ENCODE results near the gene ADCY5.

- no peak for TF ChIP-seq CTCF (IDR thresholded peaks at IDR 0.05 in 8 of 11, conservative IDR thresholded peaks at IDR 0.05 in 3 of 11)
- no peak for TF ChIP-seq POLR2A (IDR thresholded peaks at IDR 0.05)
Measured at GRCh38 chr3:123399653-123400052, 49.2 kb downstream of the ADCY5 start.

All from spleen (tissue), 7 donors.